NCI-H510A treated with DMSO at 0.1 percent for 48 hours (cell line): ENCODE measurements around the gene CDH11.

Experiments
- DNase-seq: peaks from one replicate; lab custom pipeline; 2025; lab: John Stamatoyannopoulos, UW

Gene CDH11, protein sequence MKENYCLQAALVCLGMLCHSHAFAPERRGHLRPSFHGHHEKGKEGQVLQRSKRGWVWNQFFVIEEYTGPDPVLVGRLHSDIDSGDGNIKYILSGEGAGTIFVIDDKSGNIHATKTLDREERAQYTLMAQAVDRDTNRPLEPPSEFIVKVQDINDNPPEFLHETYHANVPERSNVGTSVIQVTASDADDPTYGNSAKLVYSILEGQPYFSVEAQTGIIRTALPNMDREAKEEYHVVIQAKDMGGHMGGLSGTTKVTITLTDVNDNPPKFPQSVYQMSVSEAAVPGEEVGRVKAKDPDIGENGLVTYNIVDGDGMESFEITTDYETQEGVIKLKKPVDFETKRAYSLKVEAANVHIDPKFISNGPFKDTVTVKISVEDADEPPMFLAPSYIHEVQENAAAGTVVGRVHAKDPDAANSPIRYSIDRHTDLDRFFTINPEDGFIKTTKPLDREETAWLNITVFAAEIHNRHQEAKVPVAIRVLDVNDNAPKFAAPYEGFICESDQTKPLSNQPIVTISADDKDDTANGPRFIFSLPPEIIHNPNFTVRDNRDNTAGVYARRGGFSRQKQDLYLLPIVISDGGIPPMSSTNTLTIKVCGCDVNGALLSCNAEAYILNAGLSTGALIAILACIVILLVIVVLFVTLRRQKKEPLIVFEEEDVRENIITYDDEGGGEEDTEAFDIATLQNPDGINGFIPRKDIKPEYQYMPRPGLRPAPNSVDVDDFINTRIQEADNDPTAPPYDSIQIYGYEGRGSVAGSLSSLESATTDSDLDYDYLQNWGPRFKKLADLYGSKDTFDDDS

DNA sequence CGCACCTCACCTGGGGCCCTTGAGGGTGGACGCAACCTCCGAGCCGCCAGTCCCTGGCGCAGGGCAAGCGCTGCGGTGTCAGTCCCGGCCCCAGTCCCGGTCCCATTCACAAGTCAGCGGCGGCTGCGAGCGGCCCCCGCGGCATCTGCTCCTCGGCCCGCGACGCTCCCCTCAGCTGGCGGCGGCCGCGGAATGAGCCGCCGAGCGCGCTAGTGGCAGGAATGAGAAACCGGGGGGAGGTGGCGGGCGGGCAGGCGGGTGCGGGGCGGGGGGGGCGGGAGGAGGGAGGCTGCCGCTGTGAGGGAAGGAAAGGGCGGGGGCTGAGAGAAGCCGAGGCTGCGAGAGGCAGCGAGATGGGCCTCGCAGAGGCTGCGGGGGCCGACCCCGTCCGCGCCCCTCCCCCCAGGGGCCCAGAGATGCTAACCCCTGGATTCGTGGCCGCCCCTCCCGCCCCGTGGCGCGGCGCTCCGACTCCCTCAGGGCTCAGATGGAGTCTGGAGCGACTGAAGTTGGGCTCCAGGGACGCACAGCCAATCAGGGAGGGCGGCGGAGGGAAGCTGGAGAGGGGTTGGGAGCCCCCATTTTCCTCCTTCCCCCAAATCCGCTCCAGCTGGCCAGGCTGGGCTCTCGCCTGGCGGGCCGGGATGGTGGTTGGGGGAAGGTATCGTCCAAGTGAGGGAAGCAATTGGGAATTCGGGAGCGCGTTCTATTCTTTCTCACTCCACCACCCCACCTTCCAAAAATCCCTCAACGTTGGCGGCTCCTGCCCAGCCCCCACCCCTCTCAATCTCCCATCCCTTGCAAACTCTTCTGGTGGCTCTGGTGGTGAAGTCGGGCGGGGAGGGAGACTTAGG, at the start of gene CDH11:
Gene CDH11, minus strand, starts transcription at position 194 of the 854 bp plus-strand sequence. CDS start 117,194 bp downstream, outside the sequence.
- DNase-seq: no peak

DNA sequence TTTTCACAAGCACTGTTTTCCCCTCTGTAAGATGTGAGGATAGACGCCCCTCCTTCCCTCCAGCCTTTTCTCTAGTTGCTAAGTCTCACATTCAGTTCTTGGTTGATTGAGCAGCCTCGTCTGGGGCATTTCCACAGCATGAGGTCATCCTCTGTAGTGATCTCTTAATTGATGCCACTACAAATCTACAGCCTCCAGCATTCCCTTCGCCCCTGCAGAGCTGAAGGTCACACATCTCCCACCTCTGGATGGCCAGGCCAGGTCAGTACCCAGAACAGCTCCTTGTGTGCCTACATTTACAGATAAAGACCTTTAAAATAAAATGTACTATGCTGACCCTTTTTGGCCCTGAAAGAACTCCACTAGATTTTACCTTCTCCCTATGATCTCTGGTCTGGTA, 32.5 kb upstream of the CDH11 start:
- no peak for DNase-seq

DNA sequence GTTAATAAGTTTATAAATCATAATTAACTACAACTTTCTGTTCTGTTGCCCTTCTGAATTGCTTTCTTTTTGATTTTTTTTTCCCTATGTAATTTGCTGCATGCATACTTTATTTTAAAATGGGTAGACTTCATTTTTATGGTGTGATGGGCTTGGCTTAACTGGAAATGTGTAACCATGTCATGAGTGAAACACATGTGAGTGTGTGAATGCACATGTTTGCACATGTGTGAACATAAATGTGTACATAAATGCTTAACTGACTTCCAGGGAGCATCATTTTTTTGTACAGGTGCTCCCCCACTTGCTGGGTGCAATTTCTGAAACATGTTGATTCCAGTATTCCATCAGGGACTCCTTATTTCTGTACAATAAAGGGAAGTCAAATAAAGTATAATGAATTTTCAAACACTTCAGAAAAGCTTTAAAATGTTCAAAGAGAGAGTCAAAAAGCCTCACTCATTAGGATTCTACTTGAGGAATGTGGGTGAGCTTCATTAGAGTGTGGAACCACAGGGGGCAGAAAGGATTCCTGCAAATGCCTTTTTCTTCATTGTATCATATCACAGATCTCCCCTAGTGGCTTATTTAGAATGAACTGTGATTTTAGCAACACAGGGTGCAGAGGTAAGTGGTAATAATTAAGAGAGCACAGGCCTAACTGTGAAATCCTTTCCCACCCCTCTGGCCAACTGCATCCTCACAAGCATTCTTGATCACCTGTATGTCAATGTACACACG, 31.7 kb upstream of the CDH11 start:
- DNase-seq: no peak

- DNase-seq: no peak
These were observed 26.9 kb upstream of the CDH11 start for GRCh38 chr16:65148804-65149203.

DNA sequence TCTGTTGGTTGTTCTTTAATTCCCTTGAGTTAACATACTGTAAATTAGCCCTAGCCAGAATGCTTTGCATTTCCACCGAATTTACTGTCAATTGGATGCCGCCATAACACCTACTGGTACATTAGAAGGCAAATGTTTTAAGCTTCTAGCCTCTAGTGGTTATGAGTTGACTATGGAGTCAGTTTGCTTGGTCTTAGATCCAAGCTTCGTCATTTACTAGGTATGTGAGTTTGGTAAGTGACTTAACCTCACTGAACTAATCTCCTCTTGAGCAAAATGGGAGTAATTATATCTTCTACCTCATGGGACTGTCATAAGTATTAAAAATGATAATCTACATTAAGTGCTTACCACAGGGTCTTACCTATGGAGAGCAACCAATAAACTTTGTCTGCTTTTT, 20.4 kb upstream of the CDH11 start:
- DNase-seq: no peak

DNA sequence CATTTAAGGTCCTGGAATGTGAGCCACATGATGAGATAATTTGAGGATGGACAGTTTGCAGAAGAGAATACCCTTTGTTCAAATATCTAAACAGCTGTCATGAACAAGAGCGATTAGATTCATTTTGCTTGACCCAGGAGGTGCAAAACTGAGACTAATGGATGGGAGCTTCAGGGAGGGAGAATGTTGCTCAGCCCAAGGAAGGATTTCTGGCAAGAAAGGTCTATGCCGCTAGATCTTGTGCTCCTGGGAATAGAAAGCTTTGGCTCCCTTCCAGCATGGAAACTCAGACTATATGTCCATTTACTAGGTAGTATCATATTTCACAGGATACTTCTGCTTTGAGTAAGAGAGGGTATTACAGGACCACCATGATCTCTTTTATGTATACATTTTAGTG, 14.8 kb upstream of the CDH11 start:
- DNase-seq: no peak

GRCh38 chr16:65126845-65127624, 5.2 kb upstream of the CDH11 start:
- DNase-seq: no peak

GRCh38 chr16:65125871-65126270, 4.0 kb upstream of the CDH11 start:
- DNase-seq: no peak

GRCh38 chr16:65125322-65125721, 3.5 kb upstream of the CDH11 start:
- no peak for DNase-seq

DNA sequence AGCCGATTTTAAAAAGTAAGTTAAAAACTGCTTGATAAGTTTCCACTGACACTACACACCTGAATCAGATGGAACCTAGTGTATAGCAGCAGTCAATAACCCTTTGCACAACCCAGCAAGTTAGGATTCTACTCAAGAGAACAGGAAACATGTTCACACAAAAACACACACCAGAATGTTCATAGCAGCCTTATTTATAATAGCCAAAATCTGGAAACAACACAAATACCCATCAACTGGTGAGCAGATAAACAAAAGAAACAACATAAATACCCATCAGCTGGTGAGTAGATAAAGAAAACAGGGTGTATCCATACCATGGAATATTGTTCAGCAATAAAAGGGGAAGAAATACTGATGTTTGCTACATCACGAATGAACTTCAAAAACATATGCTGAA, 2.7 kb upstream of the CDH11 start:
- DNase-seq: no peak

DNA sequence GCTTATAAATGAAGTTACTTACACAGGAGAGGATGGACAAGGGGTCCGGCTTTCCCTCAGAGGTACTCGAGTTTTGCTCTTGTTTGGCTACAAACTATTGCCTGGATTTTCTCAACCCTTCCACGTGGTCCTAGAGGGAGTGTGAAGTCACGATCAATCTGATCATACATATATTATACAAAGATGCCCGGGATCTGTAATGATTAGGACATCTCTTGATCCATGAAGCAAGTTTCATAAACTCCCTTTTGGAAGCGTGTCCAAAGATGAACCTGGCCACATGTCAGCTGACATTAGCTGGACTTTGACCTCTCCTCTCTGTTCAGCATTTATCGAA, 2.3 kb upstream of the CDH11 start:
- no peak for DNase-seq

GRCh38 chr16:65123396-65124211, 1.7 kb upstream of the CDH11 start:
- no peak for DNase-seq

DNA sequence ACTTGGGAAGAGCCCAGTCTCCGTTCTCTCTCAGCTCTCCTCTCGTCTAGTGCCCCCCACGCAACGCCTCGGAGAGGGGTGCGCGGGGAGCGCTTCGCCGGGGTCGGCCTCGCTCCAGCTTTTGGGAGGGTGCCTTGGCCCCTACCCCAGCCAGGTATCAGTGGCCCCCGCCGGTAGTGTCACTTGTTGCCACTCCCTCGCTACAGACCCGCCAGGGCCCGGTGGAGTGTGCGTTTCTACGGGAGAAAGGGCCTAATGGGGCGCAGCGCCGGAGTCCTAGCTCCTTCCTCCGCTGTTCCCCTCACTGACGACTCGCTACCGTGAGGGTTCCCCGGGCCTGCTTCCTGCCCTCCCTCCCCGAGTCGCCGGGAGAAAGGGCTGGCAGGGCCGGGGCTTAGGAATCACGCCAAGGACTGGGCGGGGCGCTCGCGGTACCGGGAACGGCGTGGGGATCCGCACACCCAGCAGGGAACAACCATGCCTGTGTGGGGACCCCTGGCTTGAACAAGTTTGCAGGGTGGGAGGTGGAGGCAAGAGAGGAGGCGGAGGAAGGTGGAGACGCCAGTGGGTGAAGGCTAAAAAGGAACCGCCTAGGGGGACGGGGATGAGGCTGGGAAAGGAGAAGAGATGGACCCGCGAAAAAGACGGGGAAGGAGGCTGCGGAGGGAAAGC, 997 bp upstream of the CDH11 start:
- DNase-seq: peak; percentile 12

DNA sequence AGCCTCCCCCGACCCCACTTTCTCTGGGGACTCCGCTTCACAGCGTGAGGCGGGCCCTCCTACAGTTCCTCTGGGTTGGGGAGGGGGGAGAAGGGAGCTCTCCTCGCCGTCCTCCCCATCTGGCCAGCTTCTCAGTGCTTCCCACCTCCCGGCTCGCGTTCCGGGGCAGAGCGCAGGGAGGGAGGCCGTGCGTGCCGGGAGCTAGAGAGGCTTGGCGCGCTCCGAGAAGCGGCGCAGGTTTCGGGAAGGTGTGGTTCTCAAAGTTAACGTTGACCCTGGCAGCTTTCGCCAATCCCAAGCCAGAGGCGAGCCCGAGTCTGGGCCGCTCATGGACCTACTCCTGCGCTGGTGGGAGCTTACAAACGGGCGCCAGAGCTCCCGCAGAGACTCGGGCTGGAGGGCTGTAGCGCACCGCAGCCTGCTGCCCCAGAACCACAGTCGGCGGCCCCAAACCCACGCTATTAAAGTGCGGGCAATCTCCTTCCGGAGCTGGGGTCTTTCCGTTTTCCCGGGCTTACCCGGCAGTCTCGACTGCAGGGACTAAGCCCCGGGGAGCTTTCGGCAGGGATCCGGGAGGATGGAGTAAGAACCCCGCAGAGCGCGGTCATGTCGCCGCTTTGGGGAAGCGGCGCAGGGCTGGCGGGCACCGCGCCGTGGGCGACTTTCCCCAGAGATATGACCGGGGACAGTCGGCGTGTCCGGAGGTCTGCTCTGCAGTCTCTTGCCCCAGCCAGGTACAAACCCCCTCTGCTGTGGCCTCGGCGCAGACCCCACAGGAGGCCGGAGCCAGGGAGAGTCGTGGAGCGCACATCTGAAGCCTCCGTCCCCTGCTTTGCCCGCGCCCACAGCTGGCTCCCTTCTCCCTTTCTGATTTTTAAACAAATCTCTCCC, 787 bp downstream of the CDH11 start:
- no peak for DNase-seq

GRCh38 chr16:65120461-65120830, 1.4 kb downstream of the CDH11 start:
- no peak for DNase-seq

- DNase-seq: no peak
These were observed 1.9 kb downstream of the CDH11 start for GRCh38 chr16:65119901-65120401.

DNA sequence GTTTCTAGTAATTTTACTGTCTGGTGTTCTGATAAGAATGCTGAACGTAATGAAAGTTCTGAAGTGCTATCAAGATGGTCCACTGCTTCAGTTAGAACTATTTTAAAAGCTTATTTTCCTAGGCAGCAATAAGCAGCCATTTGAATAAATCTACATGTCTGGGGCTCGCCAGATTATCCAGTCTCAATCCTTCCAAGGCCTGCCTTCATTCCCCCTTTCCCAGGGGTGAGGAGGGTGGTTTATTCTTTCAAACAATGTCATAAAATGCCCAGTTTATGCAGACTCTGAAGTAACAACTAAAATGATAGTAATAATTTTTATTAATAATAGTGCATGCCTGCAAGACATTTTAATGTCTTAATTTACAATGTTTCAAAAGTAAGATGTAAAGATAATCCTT, 2.4 kb downstream of the CDH11 start:
- DNase-seq: no peak

GRCh38 chr16:65118871-65119270, 3.0 kb downstream of the CDH11 start:
- no peak for DNase-seq
